ENCODE results near the gene TRIM4. TPM values are rescaled to one million over a fixed set of nuclear protein-coding genes. Genes with fewer than 3 reads are reported as not detected.

The TRIM4 gene
- total RNA-seq, 1 donor from 2014 or later: 21.2 TPM

GRCh38 chr7:99848420-99849216, 70.7 kb downstream of the TRIM4 start:
- DNase-seq (ENCODE audit: low spot score): no peak

GRCh38 chr7:99844328-99844727, 75.0 kb downstream of the TRIM4 start:
- DNase-seq (ENCODE audit: low spot score): no peak

GRCh38 chr7:99843808-99844207, 75.5 kb downstream of the TRIM4 start:
- DNase-seq (ENCODE audit: low spot score): no peak

- no peak for DNase-seq (ENCODE audit: low spot score)
Observed at GRCh38 chr7:99842926-99843325, 76.4 kb downstream of the TRIM4 start.

Other genes starting within 250 kb of the TRIM4 start
- 96.8 TPM for gene CYP3A5, start 239.5 kb downstream of the TRIM4 start, total RNA-seq
- gene CYP3A7, start 184.3 kb downstream of the TRIM4 start, total RNA-seq: not detected
- gene CYP3A4, start 135.3 kb downstream of the TRIM4 start, total RNA-seq: 0.26 TPM
- gene CYP3A43, start 91.5 kb downstream of the TRIM4 start, total RNA-seq: 0.48 TPM
- not detected for gene OR2AE1, start 42.5 kb downstream of the TRIM4 start, total RNA-seq
- 0.61 TPM for gene GJC3, start 10.1 kb upstream of the TRIM4 start, total RNA-seq
- gene AZGP1, start 56.5 kb upstream of the TRIM4 start, total RNA-seq: 76.2 TPM
- gene ZKSCAN1, start 96.1 kb upstream of the TRIM4 start, total RNA-seq: 58.9 TPM
- 10.2 TPM for gene ZSCAN21, start 130.2 kb upstream of the TRIM4 start, total RNA-seq
- 16.8 TPM for gene ZNF3, start 162.2 kb upstream of the TRIM4 start, total RNA-seq
- 85.2 TPM for gene COPS6, start 169.4 kb upstream of the TRIM4 start, total RNA-seq
- 22.7 TPM for gene MCM7, start 181.9 kb upstream of the TRIM4 start, total RNA-seq
- gene AP4M1, start 182.1 kb upstream of the TRIM4 start, total RNA-seq: 7.5 TPM
- gene TAF6, start 199.8 kb upstream of the TRIM4 start, total RNA-seq: 27.7 TPM
- gene CNPY4, start 200.1 kb upstream of the TRIM4 start, total RNA-seq: 9.2 TPM
- 1.7 TPM for gene MBLAC1, start 207.4 kb upstream of the TRIM4 start, total RNA-seq
- 112 TPM for gene LAMTOR4, start 229.4 kb upstream of the TRIM4 start, total RNA-seq
- gene TRAPPC14, start 239.2 kb upstream of the TRIM4 start, total RNA-seq: 22.5 TPM
- gene GAL3ST4, start 249.1 kb upstream of the TRIM4 start, total RNA-seq: 1.7 TPM

All from mesenteric fat pad (tissue), 1 donor.